ENCODE data around the gene NUTM1. TPM values are rescaled to one million over a fixed set of nuclear protein-coding genes. Genes with fewer than 3 reads are reported as not detected.

NUTM1 gene
- total and polyA plus RNA-seq, 2 of the 13 experiments (the other 11 are each of a cell fraction or from before 2014, with no cell fraction given), result not detected

GRCh38 chr15:34330279-34330678 is 12.8 kb upstream of the NUTM1 start:
- ChIA-PET POLR2A (interaction anchor here (3.7 kb wide), 1 partner anchor 12 kb away, joined by 17 read pairs; no protein-coding TSS in a partner anchor), CTCF (ENCODE audit: low intra/inter-chr PET ratio, low total read pairs) (no interaction called here)
- H4K20me1 ChIP-seq (ENCODE audit: insufficient read depth, low read length), result no peaks in the 10 kb centered on the region
- H3K27me3 ChIP-seq (ENCODE audit: control insufficient read depth in 1 of 2, insufficient read depth in 2 of 2, low read length in 2 of 2), result no peaks in the 10 kb centered on the region
- H3K4me3 ChIP-seq (replicated peaks in 1 of 3; ENCODE audit: insufficient read depth in 1 of 3, low read depth in 2 of 3, low read length in 3 of 3), result no peak overlapping the region
- WGBS (ENCODE audit: low lambda C conversion rate), result 96% methylated on average over 5 of the region's 5 CpGs
- DNase-seq (ENCODE audit: low spot score) (no peak), ATAC-seq (no peak), FAIRE-seq (no peak)
- no peaks in the 10 kb centered on the region for H3K36me3 ChIP-seq (replicated peaks in 1 of 2; ENCODE audit: control insufficient read depth in 1 of 2, insufficient read depth in 2 of 2, low read length in 2 of 2)
- BruUV-seq (replicated peaks), result no TSS peak
- no peak overlapping the region for H3K9ac ChIP-seq (ENCODE audit: insufficient read depth, low read depth, low read length)
- H3K4me1 ChIP-seq (ENCODE audit: insufficient read depth, low read length), result peaks cover 13% of the 10 kb centered on the region
- H3K9me3 ChIP-seq (ENCODE audit: low read length), result no peaks in the 10 kb centered on the region
- no peak overlapping the region for H2AFZ ChIP-seq (ENCODE audit: low read length)
- intact Hi-C loops (cut with micrococcal nuclease; ENCODE audit: unreplicated experiment) (no loop called here), in situ Hi-C loops (cut with HindIII; ENCODE audit: extremely low pct_ligation_motif_present, low pct_unique_long_range_greater_than_20kb) (no loop called here)
- no peak overlapping the region for H3K27ac ChIP-seq (ENCODE audit: extremely low read length, insufficient read depth, low read length)
- no peaks in the 10 kb centered on the region for H3K79me2 ChIP-seq (ENCODE audit: insufficient read depth, low read length)
- no peak overlapping the region for H3K4me2 ChIP-seq (ENCODE audit: low read depth, low read length)
- TF ChIP-seq ZNF18 (CRISPR knock-in tag; IDR thresholded peaks at IDR 0.05; ENCODE audit: insufficient replicate concordance) (no peak), KLF15 (CRISPR knock-in tag; IDR thresholded peaks at IDR 0.05; ENCODE audit: borderline replicate concordance) (no peak), NFRKB (IDR thresholded peaks at IDR 0.05) (no peak), MAFG (CRISPR knock-in tag; IDR thresholded peaks at IDR 0.05) (no peak), PAWR (CRISPR knock-in tag; IDR thresholded peaks at IDR 0.05; ENCODE audit: borderline replicate concordance) (no peak), CAMTA2 (CRISPR knock-in tag; IDR thresholded peaks at IDR 0.05; ENCODE audit: borderline replicate concordance) (no peak), NFE2L1 (CRISPR knock-in tag; IDR thresholded peaks at IDR 0.05; ENCODE audit: borderline replicate concordance) (no peak), ZNF724P (CRISPR knock-in tag; IDR thresholded peaks at IDR 0.05; ENCODE audit: borderline replicate concordance) (no peak), POLR2AphosphoS5 (IDR thresholded peaks at IDR 0.05; ENCODE audit: low read depth, low read length) (no peak), LRRFIP1 (CRISPR knock-in tag; conservative IDR thresholded peaks at IDR 0.05) (no peak), SNAPC4 (CRISPR knock-in tag; IDR thresholded peaks at IDR 0.05) (no peak), NAIF1 (CRISPR knock-in tag; IDR thresholded peaks at IDR 0.05; ENCODE audit: borderline replicate concordance) (no peak), NCOR1 (IDR thresholded peaks at IDR 0.05; ENCODE audit: borderline replicate concordance, low read length) (no peak), MTA3 (CRISPR knock-in tag; IDR thresholded peaks at IDR 0.05) (no peak)
